Measurements from ENCODE around the gene CPD. TPM values are rescaled to one million over a fixed set of nuclear protein-coding genes. Genes with fewer than 3 reads are reported as not detected.

The CPD gene
- total and polyA plus RNA-seq, 2 of the 13 experiments (the other 11 are each of a cell fraction or from before 2014, with no cell fraction given): 46.1 to 72.3 TPM

- TF ChIP-seq ZNF460 (CRISPR knock-in tag; IDR thresholded peaks at IDR 0.05; ENCODE audit: borderline replicate concordance): peak; percentile 27; the same call in 1 of the 2 replicates
- TF ChIP-seq, protein P1, sequence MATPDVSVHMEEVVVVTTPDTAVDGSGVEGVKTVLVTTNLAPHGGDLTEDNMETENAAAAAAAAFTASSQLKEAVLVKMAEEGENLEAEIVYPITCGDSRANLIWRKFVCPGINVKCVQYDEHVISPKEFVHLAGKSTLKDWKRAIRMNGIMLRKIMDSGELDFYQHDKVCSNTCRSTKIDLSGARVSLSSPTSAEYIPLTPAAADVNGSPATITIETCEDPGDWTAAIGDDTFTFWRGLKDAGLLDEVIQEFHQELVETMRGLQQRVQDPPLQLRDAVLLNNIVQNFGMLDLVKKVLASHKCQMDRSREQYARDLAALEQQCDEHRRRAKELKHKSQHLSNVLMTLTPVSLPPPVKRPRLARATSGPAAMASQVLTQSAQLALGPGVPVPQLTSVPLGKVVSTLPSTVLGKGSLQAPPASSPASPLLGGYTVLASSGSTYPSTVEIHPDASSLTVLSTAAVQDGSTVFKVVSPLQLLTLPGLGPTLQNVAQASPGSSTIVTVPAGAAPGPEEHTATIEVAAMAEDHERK (CRISPR knock-in tag; IDR thresholded peaks at IDR 0.05; ENCODE audit: low read depth): 0 out of 2 replicates have a peak, but pooled peaks have one; percentile 42
- TF ChIP-seq MEF2D (CRISPR knock-in tag; IDR thresholded peaks at IDR 0.05): peak; percentile 82
- TF ChIP-seq DZIP1 (CRISPR knock-in tag; IDR thresholded peaks at IDR 0.05): peak; percentile 82; the same call in 1 of the 2 replicates
- TF ChIP-seq, protein P2, sequence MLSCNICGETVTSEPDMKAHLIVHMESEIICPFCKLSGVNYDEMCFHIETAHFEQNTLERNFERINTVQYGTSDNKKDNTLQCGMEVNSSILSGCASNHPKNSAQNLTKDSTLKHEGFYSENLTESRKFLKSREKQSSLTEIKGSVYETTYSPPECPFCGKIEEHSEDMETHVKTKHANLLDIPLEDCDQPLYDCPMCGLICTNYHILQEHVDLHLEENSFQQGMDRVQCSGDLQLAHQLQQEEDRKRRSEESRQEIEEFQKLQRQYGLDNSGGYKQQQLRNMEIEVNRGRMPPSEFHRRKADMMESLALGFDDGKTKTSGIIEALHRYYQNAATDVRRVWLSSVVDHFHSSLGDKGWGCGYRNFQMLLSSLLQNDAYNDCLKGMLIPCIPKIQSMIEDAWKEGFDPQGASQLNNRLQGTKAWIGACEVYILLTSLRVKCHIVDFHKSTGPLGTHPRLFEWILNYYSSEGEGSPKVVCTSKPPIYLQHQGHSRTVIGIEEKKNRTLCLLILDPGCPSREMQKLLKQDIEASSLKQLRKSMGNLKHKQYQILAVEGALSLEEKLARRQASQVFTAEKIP (CRISPR knock-in tag; IDR thresholded peaks at IDR 0.05; ENCODE audit: borderline replicate concordance): no peak
- TF ChIP-seq ZNF570 (CRISPR knock-in tag; IDR thresholded peaks at IDR 0.05; ENCODE audit: borderline replicate concordance): no peak
- TF ChIP-seq, protein P3, sequence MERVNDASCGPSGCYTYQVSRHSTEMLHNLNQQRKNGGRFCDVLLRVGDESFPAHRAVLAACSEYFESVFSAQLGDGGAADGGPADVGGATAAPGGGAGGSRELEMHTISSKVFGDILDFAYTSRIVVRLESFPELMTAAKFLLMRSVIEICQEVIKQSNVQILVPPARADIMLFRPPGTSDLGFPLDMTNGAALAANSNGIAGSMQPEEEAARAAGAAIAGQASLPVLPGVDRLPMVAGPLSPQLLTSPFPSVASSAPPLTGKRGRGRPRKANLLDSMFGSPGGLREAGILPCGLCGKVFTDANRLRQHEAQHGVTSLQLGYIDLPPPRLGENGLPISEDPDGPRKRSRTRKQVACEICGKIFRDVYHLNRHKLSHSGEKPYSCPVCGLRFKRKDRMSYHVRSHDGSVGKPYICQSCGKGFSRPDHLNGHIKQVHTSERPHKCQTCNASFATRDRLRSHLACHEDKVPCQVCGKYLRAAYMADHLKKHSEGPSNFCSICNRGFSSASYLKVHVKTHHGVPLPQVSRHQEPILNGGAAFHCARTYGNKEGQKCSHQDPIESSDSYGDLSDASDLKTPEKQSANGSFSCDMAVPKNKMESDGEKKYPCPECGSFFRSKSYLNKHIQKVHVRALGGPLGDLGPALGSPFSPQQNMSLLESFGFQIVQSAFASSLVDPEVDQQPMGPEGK (CRISPR knock-in tag; IDR thresholded peaks at IDR 0.05): peak; percentile 20; the same call in 1 of the 2 replicates
- no peak for TF ChIP-seq ZNF276 (CRISPR knock-in tag; IDR thresholded peaks at IDR 0.05; ENCODE audit: low read depth)
- TF ChIP-seq, protein P4, sequence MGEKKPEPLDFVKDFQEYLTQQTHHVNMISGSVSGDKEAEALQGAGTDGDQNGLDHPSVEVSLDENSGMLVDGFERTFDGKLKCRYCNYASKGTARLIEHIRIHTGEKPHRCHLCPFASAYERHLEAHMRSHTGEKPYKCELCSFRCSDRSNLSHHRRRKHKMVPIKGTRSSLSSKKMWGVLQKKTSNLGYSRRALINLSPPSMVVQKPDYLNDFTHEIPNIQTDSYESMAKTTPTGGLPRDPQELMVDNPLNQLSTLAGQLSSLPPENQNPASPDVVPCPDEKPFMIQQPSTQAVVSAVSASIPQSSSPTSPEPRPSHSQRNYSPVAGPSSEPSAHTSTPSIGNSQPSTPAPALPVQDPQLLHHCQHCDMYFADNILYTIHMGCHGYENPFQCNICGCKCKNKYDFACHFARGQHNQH (CRISPR knock-in tag; IDR thresholded peaks at IDR 0.05): peak; percentile 89
- TF ChIP-seq HDAC2 (CRISPR knock-in tag; IDR thresholded peaks at IDR 0.05): peak; percentile 88
- TF ChIP-seq TBX2 (CRISPR knock-in tag; IDR thresholded peaks at IDR 0.05; ENCODE audit: borderline replicate concordance): peak; percentile 72
- TF ChIP-seq CREB1 (IDR thresholded peaks at IDR 0.05): peak; percentile 73
- TF ChIP-seq CREB1 (CRISPR knock-in tag; IDR thresholded peaks at IDR 0.05): peak; percentile 89
- TF ChIP-seq, protein P5, sequence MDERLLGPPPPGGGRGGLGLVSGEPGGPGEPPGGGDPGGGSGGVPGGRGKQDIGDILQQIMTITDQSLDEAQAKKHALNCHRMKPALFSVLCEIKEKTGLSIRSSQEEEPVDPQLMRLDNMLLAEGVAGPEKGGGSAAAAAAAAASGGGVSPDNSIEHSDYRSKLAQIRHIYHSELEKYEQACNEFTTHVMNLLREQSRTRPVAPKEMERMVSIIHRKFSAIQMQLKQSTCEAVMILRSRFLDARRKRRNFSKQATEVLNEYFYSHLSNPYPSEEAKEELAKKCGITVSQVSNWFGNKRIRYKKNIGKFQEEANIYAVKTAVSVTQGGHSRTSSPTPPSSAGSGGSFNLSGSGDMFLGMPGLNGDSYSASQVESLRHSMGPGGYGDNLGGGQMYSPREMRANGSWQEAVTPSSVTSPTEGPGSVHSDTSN (CRISPR knock-in tag; IDR thresholded peaks at IDR 0.05): 0 out of 2 replicates have a peak, but pooled peaks have one; percentile 29
- TF ChIP-seq ZBTB1 (CRISPR knock-in tag; IDR thresholded peaks at IDR 0.05; ENCODE audit: borderline replicate concordance): no peak
Measured at GRCh38 chr17:30477083-30477773, 98.5 kb downstream of the CPD start, which contains the start of gene GOSR1 (continued).
